Activated CD8-positive, alpha-beta T cell treated with anti-CD3 and anti-CD28 coated beads for 36 hours (primary cell): ENCODE results near the gene RASD2. TPM values are rescaled to one million over a fixed set of nuclear protein-coding genes. Genes with fewer than 3 reads are reported as not detected.

Experiments used
- ATAC-seq: fragments of 200-7000 bp; cut with Tn5 transposase; one replicate; pipeline ENCODE4 v1.10.0; 2021; ENCODE audit warnings: mild to moderate bottlenecking, moderate library complexity
- CTCF ChIA-PET: fragments of 350-600 bp; sonication (Branson Sonifier 250); formaldehyde crosslinking; loops from one replicate; lab custom pipeline; 2021; ENCODE audit warnings: antibody characterized with exemption; lab: Charles Lee
- POLR2A ChIA-PET: fragments of 350-600 bp; sonication (Branson Sonifier 250); formaldehyde crosslinking; loops from one replicate; lab custom pipeline; 2021; ENCODE audit warnings: antibody characterized with exemption; lab: Charles Lee
- DNase-seq: peaks from one replicate; pipeline ENCODE4 v3.0.0-alpha.2; 2020
- H3K27ac Mint-ChIP-seq: one replicate; pipeline ENCODE4 v1.8.0; 2021; ENCODE audit warnings: mild to moderate bottlenecking, mixed read lengths
- H3K27me3 Mint-ChIP-seq: one replicate; pipeline ENCODE4 v1.8.0; 2021; ENCODE audit warnings: mixed read lengths
- H3K36me3 Mint-ChIP-seq: one replicate; pipeline ENCODE4 v1.8.0; 2021; ENCODE audit warnings: low read depth, mixed read lengths
- H3K4me1 Mint-ChIP-seq: one replicate; pipeline ENCODE4 v1.8.0; 2021; ENCODE audit warnings: low read depth, mixed read lengths
- H3K4me3 Mint-ChIP-seq: one replicate; pipeline ENCODE4 v1.8.0; 2021; ENCODE audit warnings: mild to moderate bottlenecking, moderate library complexity, mixed read lengths
- H3K9me3 Mint-ChIP-seq: one replicate; pipeline ENCODE4 v1.8.0; 2021; ENCODE audit warnings: mixed read lengths
- CTCF ChIP-seq: fragments of 200-600 bp; IDR thresholded peaks from one replicate; pipeline ENCODE4 v1.8.0; 2022; ENCODE audit warnings: antibody characterized with exemption, mild to moderate bottlenecking
- intact Hi-C: fragments of 100-400 bp; cut with micrococcal nuclease; formaldehyde crosslinking; loops from one replicate; pipeline ENCODE4 v1.10.0; 2022
- total RNA-seq, 2 experiments: library from RNA; stranded (reverse); gene quantifications; one replicate each; pipeline ENCODE4 v1.2.3, GENCODE V29; 2021

Gene RASD2
- total RNA-seq, 2 experiments from 2014 or later = not detected

- ATAC-seq = no peak
- no peak for TF ChIP-seq CTCF
- H3K36me3 Mint-ChIP-seq = no peaks in the 10 kb centered on the region
- H3K4me3 Mint-ChIP-seq = no peak overlapping the region
- POLR2A ChIA-PET = interaction anchor here (1.1 kb wide), 1 partner anchor 150 kb away, joined by 3 read pairs; no protein-coding TSS in a partner anchor
- no peaks in the 10 kb centered on the region for H3K4me1 Mint-ChIP-seq
- H3K27me3 Mint-ChIP-seq = no peaks in the 10 kb centered on the region
- CTCF ChIA-PET = interaction anchor here (4.0 kb wide), 1 partner anchor 230 kb away, joined by 36 read pairs; no protein-coding TSS in a partner anchor
- intact Hi-C loops = loop anchor here (5.0 kb wide), 1 partner anchor 228 kb away; no protein-coding TSS in a partner anchor
- no peak overlapping the region for H3K27ac Mint-ChIP-seq
- DNase-seq = no peak
- no peaks in the 10 kb centered on the region for H3K9me3 Mint-ChIP-seq
Observed at GRCh38 chr22:35580351-35581022, 39.9 kb downstream of the RASD2 start.

- no peak for ATAC-seq
- ChIA-PET POLR2A (no interaction called here), CTCF (interaction anchor here (4.0 kb wide), 1 partner anchor 230 kb away, joined by 36 read pairs; no protein-coding TSS in a partner anchor)
- TF ChIP-seq CTCF = no peak
- no peak overlapping the region for H3K27ac Mint-ChIP-seq
- intact Hi-C loops = loop anchor here (5.0 kb wide), 1 partner anchor 229 kb away; no protein-coding TSS in a partner anchor
- no peak overlapping the region for H3K4me3 Mint-ChIP-seq
- H3K4me1 Mint-ChIP-seq = no peaks in the 10 kb centered on the region
- no peaks in the 10 kb centered on the region for H3K36me3 Mint-ChIP-seq
- no peak for DNase-seq
- H3K9me3 Mint-ChIP-seq = no peaks in the 10 kb centered on the region
- H3K27me3 Mint-ChIP-seq = no peaks in the 10 kb centered on the region
Observed at GRCh38 chr22:35581023-35581413, 40.4 kb downstream of the RASD2 start.

GRCh38 chr22:35582218-35582860 lies 41.7 kb downstream of the RASD2 start:
- intact Hi-C loops = loop anchor here (5.0 kb wide), 1 partner anchor 230 kb away; no protein-coding TSS in a partner anchor
- ChIA-PET POLR2A (interaction anchor here (1.6 kb wide), 1 partner anchor 8 kb away, joined by 3 read pairs; no protein-coding TSS in a partner anchor), CTCF (interaction anchor here (0.6 to 4.0 kb wide), 16 partner anchors 9 to 494 kb away, joined by 3 to 36 read pairs (median 3); no protein-coding TSS in a partner anchor)
- no peaks in the 10 kb centered on the region for H3K4me1 Mint-ChIP-seq
- DNase-seq (no peak), ATAC-seq (no peak)
- no peaks in the 10 kb centered on the region for H3K9me3 Mint-ChIP-seq
- H3K36me3 Mint-ChIP-seq = no peaks in the 10 kb centered on the region
- TF ChIP-seq CTCF = no peak
- H3K4me3 Mint-ChIP-seq = no peak overlapping the region
- H3K27ac Mint-ChIP-seq = no peak overlapping the region
- H3K27me3 Mint-ChIP-seq = no peaks in the 10 kb centered on the region

GRCh38 chr22:35582861-35583670 lies 42.4 kb downstream of the RASD2 start:
- peak; percentile 99 for TF ChIP-seq CTCF
- POLR2A ChIA-PET = interaction anchor here (1.6 kb wide), 1 partner anchor 9 kb away, joined by 3 read pairs; no protein-coding TSS in a partner anchor
- H3K4me3 Mint-ChIP-seq = no peak overlapping the region
- H3K36me3 Mint-ChIP-seq = no peaks in the 10 kb centered on the region
- ATAC-seq (peak; percentile 78), DNase-seq (peak; percentile 59)
- no peaks in the 10 kb centered on the region for H3K27me3 Mint-ChIP-seq
- intact Hi-C loops = loop anchor here (5.0 kb wide), 1 partner anchor 231 kb away; no protein-coding TSS in a partner anchor
- no peak overlapping the region for H3K27ac Mint-ChIP-seq
- H3K4me1 Mint-ChIP-seq = no peaks in the 10 kb centered on the region
- no peaks in the 10 kb centered on the region for H3K9me3 Mint-ChIP-seq
- CTCF ChIA-PET = interaction anchor here (0.5 to 4.0 kb wide), 28 partner anchors 8 to 568 kb away, joined by 3 to 36 read pairs (median 3); no protein-coding TSS in a partner anchor
